Neutrophil (primary cell): Measurements from ENCODE around the gene CNOT8.

Source experiments
- H3K27ac ChIP-seq: fragments of 200-600 bp; sonication (generic); 2 replicates; pipeline ENCODE4 v1.5.1; 2016; ENCODE audit warnings: mild to moderate bottlenecking, moderate library complexity
- H3K27me3 ChIP-seq: fragments of 200-600 bp; sonication (generic); 2 replicates; pipeline ENCODE4 v1.6.0; 2016; ENCODE audit warnings: mild to moderate bottlenecking
- H3K36me3 ChIP-seq: fragments of 200-600 bp; sonication (generic); 2 replicates; pipeline ENCODE4 v1.5.1; 2017
- H3K4me1 ChIP-seq, 2 experiments: fragments of 200-600 bp in 1 of 2; sonication (generic) in 1 of 2; 1 replicate in 1 of 2; 2 replicates in 1 of 2; pipeline versions ENCODE4 v1.5.1 to v1.6.1; 2013 to 2016; ENCODE audit warnings: low read depth in 1 of 2, low read length in 1 of 2, mild to moderate bottlenecking in 1 of 2, moderate library complexity in 1 of 2; ENCODE audit not compliant: control insufficient read depth in 1 of 2, insufficient read depth in 1 of 2
- H3K4me3 ChIP-seq, 2 experiments: fragments of 200-600 bp in 1 of 2; sonication (generic) in 1 of 2; 1 replicate in 1 of 2; 2 replicates in 1 of 2; pipeline ENCODE4 v1.5.1; 2013 to 2016; ENCODE audit warnings: low read depth in 1 of 2, low read length in 1 of 2, mild to moderate bottlenecking in 1 of 2, moderate library complexity in 1 of 2
- H3K9me3 ChIP-seq: fragments of 200-600 bp; sonication (generic); 2 replicates; pipeline ENCODE4 v1.5.1; 2016
- TF ChIP-seq, protein P1 (sequence below): fragments of 200-600 bp; sonication (generic); IDR thresholded peaks from 2 replicates; pipeline ENCODE4 v1.5.1; 2016; ENCODE audit warnings: antibody characterized with exemption

The CNOT8 gene

DNA sequence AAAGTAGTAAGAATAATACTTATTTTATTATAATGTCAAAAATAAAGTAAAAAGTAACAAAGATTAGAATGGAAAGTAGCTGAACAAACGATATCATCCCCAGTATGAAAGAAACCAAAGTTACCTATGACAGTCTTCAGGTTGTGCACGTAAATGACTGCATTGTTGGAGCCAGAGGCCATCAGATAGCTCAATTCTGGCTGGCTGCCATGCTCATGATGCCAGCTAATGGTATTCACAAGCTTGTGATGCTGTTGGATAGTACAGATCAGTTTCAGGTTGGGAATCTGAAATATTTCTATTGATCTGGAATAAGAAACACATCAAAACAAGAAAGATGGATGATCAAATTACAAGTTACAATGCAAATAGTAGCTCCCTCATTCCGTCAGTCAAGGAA, 58.4 kb downstream of the CNOT8 start:
- H3K4me1 ChIP-seq: no peaks in the 10 kb centered on the region
- no peaks in the 10 kb centered on the region for H3K9me3 ChIP-seq
- H3K4me3 ChIP-seq: no peak overlapping the region
- TF ChIP-seq, protein P1, sequence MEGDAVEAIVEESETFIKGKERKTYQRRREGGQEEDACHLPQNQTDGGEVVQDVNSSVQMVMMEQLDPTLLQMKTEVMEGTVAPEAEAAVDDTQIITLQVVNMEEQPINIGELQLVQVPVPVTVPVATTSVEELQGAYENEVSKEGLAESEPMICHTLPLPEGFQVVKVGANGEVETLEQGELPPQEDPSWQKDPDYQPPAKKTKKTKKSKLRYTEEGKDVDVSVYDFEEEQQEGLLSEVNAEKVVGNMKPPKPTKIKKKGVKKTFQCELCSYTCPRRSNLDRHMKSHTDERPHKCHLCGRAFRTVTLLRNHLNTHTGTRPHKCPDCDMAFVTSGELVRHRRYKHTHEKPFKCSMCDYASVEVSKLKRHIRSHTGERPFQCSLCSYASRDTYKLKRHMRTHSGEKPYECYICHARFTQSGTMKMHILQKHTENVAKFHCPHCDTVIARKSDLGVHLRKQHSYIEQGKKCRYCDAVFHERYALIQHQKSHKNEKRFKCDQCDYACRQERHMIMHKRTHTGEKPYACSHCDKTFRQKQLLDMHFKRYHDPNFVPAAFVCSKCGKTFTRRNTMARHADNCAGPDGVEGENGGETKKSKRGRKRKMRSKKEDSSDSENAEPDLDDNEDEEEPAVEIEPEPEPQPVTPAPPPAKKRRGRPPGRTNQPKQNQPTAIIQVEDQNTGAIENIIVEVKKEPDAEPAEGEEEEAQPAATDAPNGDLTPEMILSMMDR: no peak
- H3K27me3 ChIP-seq: no peaks in the 10 kb centered on the region
- no peak overlapping the region for H3K27ac ChIP-seq
- peaks cover 51% of the 10 kb centered on the region for H3K36me3 ChIP-seq

DNA sequence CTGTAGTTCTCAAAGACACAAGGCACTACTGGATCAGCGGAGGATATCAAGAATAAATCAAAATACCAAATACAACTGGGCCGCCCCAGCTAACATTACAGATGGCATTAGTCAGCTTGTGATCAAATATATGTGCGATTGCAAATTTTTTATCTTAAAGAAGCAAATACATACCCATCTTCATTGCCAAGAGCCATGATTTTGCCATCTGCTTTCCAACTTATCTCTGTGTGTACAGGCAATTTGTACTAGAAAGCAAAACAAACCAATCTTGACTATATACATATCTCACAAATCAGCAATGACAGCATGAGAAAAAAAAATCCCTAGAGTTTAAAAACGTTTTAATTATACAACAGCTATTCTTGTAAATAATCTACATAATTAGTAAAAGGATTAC, 59.3 kb downstream of the CNOT8 start:
- TF ChIP-seq, protein P1: no peak
- Histone ChIP-seq H3K27me3 (no peaks in the 10 kb centered on the region), H3K4me3 (no peak overlapping the region), H3K36me3 (peaks cover 49% of the 10 kb centered on the region), H3K9me3 (no peaks in the 10 kb centered on the region), H3K4me1 (no peaks in the 10 kb centered on the region), H3K27ac (no peak overlapping the region)

DNA sequence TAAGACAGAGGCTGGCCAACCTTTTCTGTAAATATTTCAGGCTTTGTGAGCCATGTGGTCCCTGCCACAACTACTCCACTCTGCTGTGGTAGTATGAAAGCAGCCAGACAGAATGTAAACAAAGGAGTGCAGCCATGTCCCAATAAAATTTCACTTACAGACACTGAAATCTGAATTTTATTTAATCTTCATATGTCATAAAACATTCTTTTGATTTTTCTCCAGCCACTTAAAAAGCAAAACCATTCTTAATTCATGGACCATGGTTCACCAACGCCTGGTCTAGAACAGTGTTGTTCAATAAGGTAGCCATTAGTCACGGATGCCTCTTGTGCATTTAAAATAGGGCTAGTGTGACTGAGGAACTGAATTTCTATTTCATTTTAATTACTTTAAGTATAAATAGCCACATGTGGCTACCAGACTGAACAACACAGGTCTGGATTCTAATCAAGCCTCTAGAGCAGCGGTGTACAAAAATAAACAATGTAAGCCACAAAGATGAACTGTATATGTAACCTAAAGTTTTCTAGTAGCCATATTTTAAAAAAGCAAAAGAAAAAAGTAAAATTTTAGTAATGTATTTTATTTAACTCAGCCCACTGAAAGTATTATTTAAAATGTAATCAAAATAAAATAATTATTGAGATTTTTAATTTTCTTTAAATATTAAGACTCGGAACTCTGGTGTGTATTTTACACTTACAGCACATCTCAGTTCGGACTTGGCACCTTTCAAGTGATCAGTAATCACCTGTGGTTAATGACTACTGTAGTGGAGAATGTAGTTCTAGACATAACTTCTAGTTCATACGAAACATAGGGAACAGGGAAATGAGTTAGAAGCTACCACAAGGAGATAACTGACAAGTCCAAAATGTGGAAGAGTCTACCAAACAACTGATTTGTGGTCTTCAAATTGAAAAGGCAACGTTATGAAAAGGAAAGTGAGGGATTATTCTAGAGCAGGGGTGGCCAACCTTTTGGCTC, 65.3 kb downstream of the CNOT8 start:
- Histone ChIP-seq H3K27ac (no peak overlapping the region), H3K4me3 (no peak overlapping the region), H3K36me3 (peaks cover 54% of the 10 kb centered on the region), H3K9me3 (no peaks in the 10 kb centered on the region), H3K4me1 (no peaks in the 10 kb centered on the region), H3K27me3 (no peaks in the 10 kb centered on the region)
- TF ChIP-seq, protein P1: no peak
